ENCODE results near the gene TREH. TPM values are rescaled to one million over a fixed set of nuclear protein-coding genes. Genes with fewer than 3 reads are reported as not detected.

The TREH gene
- total and polyA plus RNA-seq, 7 donors, result 0.46 to 1.4 (median 1.2) TPM; not detected in 4

GRCh38 chr11:118672846-118673245, 6.6 kb downstream of the TREH start:
- Histone ChIP-seq H3K9me3 (peaks cover 0 to 5% (median under 1%) of the 10 kb centered on the region in 4 donors), H3K4me3 (no peak overlapping the region), H3K27ac (no peak overlapping the region), H3K4me1 (no peaks in the 10 kb centered on the region), H3K36me3 (no peaks in the 10 kb centered on the region), H3K27me3 (no peaks in the 10 kb centered on the region)
- no peak for DNase-seq
- intact Hi-C loops (cut with DNase I), result no loop called here
- TF ChIP-seq CTCF (IDR thresholded peaks at IDR 0.05) (no peak), EP300 (IDR thresholded peaks at IDR 0.05) (no peak), POLR2A (IDR thresholded peaks at IDR 0.05) (no peak), POLR2AphosphoS5 (IDR thresholded peaks at IDR 0.05) (no peak)
- WGBS, 2 donors, result 72 to 87% methylated on average over 1 of the region's 1 CpG

- H3K4me1 ChIP-seq, result no peaks in the 10 kb centered on the region
- no peak overlapping the region for H3K27ac ChIP-seq
- no peaks in the 10 kb centered on the region for H3K36me3 ChIP-seq
- no peak for DNase-seq
- TF ChIP-seq POLR2AphosphoS5 (IDR thresholded peaks at IDR 0.05), result no peak
- no peak for TF ChIP-seq POLR2A (IDR thresholded peaks at IDR 0.05)
- no peak for TF ChIP-seq CTCF (IDR thresholded peaks at IDR 0.05)
- no peak for TF ChIP-seq EP300 (IDR thresholded peaks at IDR 0.05)
- 95 to 98% methylated on average over 2 of the region's 2 CpGs for WGBS, 2 donors
- peaks cover 0 to 5% (median under 1%) of the 10 kb centered on the region in 4 donors for H3K9me3 ChIP-seq
- H3K4me3 ChIP-seq, result no peak overlapping the region
- H3K27me3 ChIP-seq, result no peaks in the 10 kb centered on the region
- intact Hi-C loops (cut with DNase I), result no loop called here
These were observed 8.2 kb downstream of the TREH start for GRCh38 chr11:118671254-118671653.

GRCh38 chr11:118670063-118670462, 9.4 kb downstream of the TREH start:
- intact Hi-C loops (cut with DNase I), result no loop called here
- no peak for TF ChIP-seq POLR2AphosphoS5 (IDR thresholded peaks at IDR 0.05)
- TF ChIP-seq EP300 (IDR thresholded peaks at IDR 0.05), result no peak
- TF ChIP-seq POLR2A (IDR thresholded peaks at IDR 0.05), result no peak
- no peak for TF ChIP-seq CTCF (IDR thresholded peaks at IDR 0.05)
- Histone ChIP-seq H3K4me1 (no peaks in the 10 kb centered on the region), H3K27me3 (no peaks in the 10 kb centered on the region), H3K36me3 (no peaks in the 10 kb centered on the region), H3K4me3 (no peak overlapping the region), H3K27ac (no peak overlapping the region), H3K9me3 (peaks cover 0 to 5% (median under 1%) of the 10 kb centered on the region in 4 donors)
- 17 to 61% methylated on average over 2 of the region's 2 CpGs for WGBS, 2 donors
- no peak for DNase-seq

GRCh38 chr11:118666371-118666770, 13.1 kb downstream of the TREH start:
- no peaks in the 10 kb centered on the region for H3K27me3 ChIP-seq
- no peaks in the 10 kb centered on the region for H3K36me3 ChIP-seq
- no peak overlapping the region for H3K4me3 ChIP-seq
- TF ChIP-seq POLR2AphosphoS5 (IDR thresholded peaks at IDR 0.05) (no peak), POLR2A (IDR thresholded peaks at IDR 0.05) (no peak), CTCF (IDR thresholded peaks at IDR 0.05) (no peak), EP300 (IDR thresholded peaks at IDR 0.05) (no peak)
- H3K27ac ChIP-seq, result no peak overlapping the region
- intact Hi-C loops (cut with DNase I), result no loop called here
- H3K4me1 ChIP-seq, result no peaks in the 10 kb centered on the region
- DNase-seq, result no peak
- 85 to 90% methylated on average over 5 of the region's 5 CpGs for WGBS, 2 donors
- H3K9me3 ChIP-seq, result peaks cover 0 to 2% (median 0%) of the 10 kb centered on the region in 4 donors

- TF ChIP-seq POLR2AphosphoS5 (IDR thresholded peaks at IDR 0.05), result no peak
- no peak for TF ChIP-seq EP300 (IDR thresholded peaks at IDR 0.05)
- TF ChIP-seq POLR2A (IDR thresholded peaks at IDR 0.05), result no peak
- TF ChIP-seq CTCF (IDR thresholded peaks at IDR 0.05), result no peak
- Histone ChIP-seq H3K27ac (no peak overlapping the region), H3K9me3 (no peaks in the 10 kb centered on the region), H3K4me1 (peaks cover 0 to 12% (median 11%) of the 10 kb centered on the region in 4 donors), H3K4me3 (no peak overlapping the region), H3K27me3 (no peaks in the 10 kb centered on the region), H3K36me3 (no peaks in the 10 kb centered on the region)
- no peak for DNase-seq
- intact Hi-C loops (cut with DNase I), result no loop called here
- 84 to 86% methylated on average over 3 of the region's 3 CpGs for WGBS, 2 donors
These were observed 15.5 kb downstream of the TREH start for GRCh38 chr11:118663902-118664301.

All from sigmoid colon (tissue), 7 donors.